Measurements from ENCODE around the gene RPL13A. TPM values are rescaled to one million over a fixed set of nuclear protein-coding genes. Genes with fewer than 3 reads are reported as not detected.

Gene RPL13A
- total and polyA plus RNA-seq, 9 of the 15 experiments (the other 6 are each of a cell fraction or from before 2014, with no cell fraction given), result 1,744 to 5,482 (median 2,949) TPM

- TF ChIP-seq ZNF41 (CRISPR knock-in tag; conservative IDR thresholded peaks at IDR 0.05) (peak; percentile 22; the same call in 1 of the 2 replicates), RAD21 (CRISPR knock-in tag; conservative IDR thresholded peaks at IDR 0.05 in 1 of 2, IDR thresholded peaks at IDR 0.05 in 1 of 2) (peak; percentile 84 to 90), EP300 (IDR thresholded peaks at IDR 0.05; ENCODE audit: low read length) (no peak), GABPA (tag; conservative IDR thresholded peaks at IDR 0.05; ENCODE audit: low read depth) (peak; percentile 58), FOXM1 (IDR thresholded peaks at IDR 0.05; ENCODE audit: low read depth) (no peak), FOXM1 (CRISPR knock-in tag; IDR thresholded peaks at IDR 0.05; ENCODE audit: low read depth) (peak; percentile 83; the same call in 1 of the 2 replicates), IRF1 (CRISPR knock-in tag; IDR thresholded peaks at IDR 0.05; ENCODE audit: borderline replicate concordance) (no peak), RBFOX2 (IDR thresholded peaks at IDR 0.05; ENCODE audit: low read depth, low read length) (peak; percentile 76), SRF (CRISPR knock-in tag; IDR thresholded peaks at IDR 0.05) (peak in 1 of 2 experiments; percentile 42; a peak in 2 of 4 replicates), CCNT2 (IDR thresholded peaks at IDR 0.05; ENCODE audit: borderline replicate concordance, extremely low read depth, insufficient read length, low read depth, low read length) (peak; percentile 57), CHD1 (IDR thresholded peaks at IDR 0.05; ENCODE audit: low read length) (no peak), ZNF121 (CRISPR knock-in tag; conservative IDR thresholded peaks at IDR 0.05) (no peak), ZBED1 (IDR thresholded peaks at IDR 0.05) (no peak), FIP1L1 (IDR thresholded peaks at IDR 0.05; ENCODE audit: low read depth, low read length, poor library complexity, severe bottlenecking) (peak; percentile 91), SAP30 (IDR thresholded peaks at IDR 0.05; ENCODE audit: borderline replicate concordance, insufficient read depth, low read depth, low read length, poor library complexity, severe bottlenecking) (peak; percentile 30), FUS (optimal IDR thresholded peaks at IDR 0.05; ENCODE audit: low read depth, low read length) (no peak), ZNF23 (CRISPR knock-in tag; IDR thresholded peaks at IDR 0.05) (no peak), C11orf30 (IDR thresholded peaks at IDR 0.05; ENCODE audit: low read depth) (no peak), MCM7 (IDR thresholded peaks at IDR 0.05) (no peak), ADNP (tag; IDR thresholded peaks at IDR 0.05) (no peak), IRF2 (CRISPR knock-in tag; IDR thresholded peaks at IDR 0.05) (no peak), EZH2 (IDR thresholded peaks at IDR 0.05; ENCODE audit: borderline replicate concordance, low read depth, low read length) (no peak), XRCC4 (IDR thresholded peaks at IDR 0.05; ENCODE audit: extremely low read depth, insufficient read depth, insufficient read length) (no peak), RFX1 (IDR thresholded peaks at IDR 0.05) (peak; percentile 70; the same call in 1 of the 2 replicates), ATF6 (CRISPR knock-in tag; IDR thresholded peaks at IDR 0.05) (peak; percentile 44; the same call in 1 of the 2 replicates), CEBPG (CRISPR knock-in tag; IDR thresholded peaks at IDR 0.05) (no peak), CEBPG (tag; conservative IDR thresholded peaks at IDR 0.05 in 1 of 2, IDR thresholded peaks at IDR 0.05 in 1 of 2) (no peak)
Observed at GRCh38 chr19:49443366-49444099, 43.9 kb upstream of the RPL13A start (continued).
